Tongue (tissue), 2 donors: ENCODE results near the gene ZNF212. TPM values are rescaled to one million over a fixed set of nuclear protein-coding genes. Genes with fewer than 3 reads are reported as not detected.

Source experiments
- DNase-seq: peaks from one replicate; pipeline ENCODE4 v3.0.0-alpha.2; 2015
- total RNA-seq: library from RNA; depleted of rRNA; stranded (reverse); fragments of >200 nt; gene quantifications from one replicate; pipeline ENCODE4 v1.2.3, GENCODE V29; 2014

Gene ZNF212
- 10.3 TPM for total RNA-seq

DNA sequence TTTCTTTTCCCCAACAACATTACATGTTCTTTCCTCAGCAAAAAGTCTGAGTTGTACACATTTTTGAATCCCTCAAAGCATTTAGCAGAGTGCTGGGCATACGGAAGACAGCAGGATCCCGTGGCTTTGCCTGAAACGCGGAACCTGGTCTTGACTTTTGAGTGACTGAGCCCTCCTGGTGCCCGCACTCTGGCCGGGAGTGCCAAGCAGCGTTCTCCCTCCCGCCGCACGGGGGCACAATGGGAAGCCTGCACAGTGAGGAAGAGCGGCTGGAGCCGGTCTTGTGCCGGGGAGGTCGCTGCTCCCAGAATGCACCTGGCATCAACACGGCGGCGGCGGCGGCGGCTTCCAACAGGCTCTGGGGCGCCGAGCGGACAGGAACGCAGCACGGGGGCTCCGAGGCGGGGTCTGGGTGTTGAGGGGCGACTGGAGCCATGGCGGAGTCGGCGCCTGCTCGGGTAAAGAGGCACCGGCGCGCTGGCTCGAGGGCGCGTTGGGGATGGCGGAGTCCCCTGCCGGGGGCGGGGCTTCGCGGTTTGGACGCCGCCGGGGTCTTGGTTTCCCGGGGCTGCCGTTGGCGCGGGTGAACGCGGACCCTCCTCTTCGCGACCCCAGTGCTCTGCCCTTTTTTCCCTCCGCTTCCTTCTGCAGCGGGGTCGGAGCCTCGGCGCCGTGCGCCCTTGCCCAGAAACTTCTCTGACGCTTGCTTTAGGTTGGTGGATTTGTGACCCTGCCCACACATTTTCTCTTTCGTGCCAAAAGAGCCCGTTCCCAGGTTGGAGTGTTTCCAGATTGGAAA, at the start of gene ZNF212:
TSS of gene ZNF212 (plus strand) at position 307 of the 799 bp plus-strand sequence. CDS start at position 435, 128 bp downstream.
- DNase-seq: peak; percentile 94

DNA sequence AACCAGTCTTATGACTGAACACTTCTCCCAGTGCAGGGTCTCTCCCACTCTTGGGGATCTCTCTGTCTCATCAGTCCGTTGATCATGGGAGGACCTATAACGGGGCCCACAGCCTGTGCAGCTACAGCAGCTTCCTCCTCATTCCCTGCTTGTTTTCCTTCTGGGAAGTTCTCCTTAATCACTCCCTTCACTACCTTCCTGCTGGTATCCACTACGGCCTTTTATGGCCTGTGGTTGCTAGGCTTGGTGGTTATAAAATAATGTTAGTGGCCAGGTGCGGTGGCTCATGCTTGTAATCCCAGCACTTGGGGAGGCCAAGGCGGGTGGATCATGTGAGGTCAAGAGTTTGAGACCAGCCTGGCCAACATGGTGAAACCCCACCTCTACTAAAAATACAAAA, 47.6 kb upstream of the ZNF212 start:
- DNase-seq: no peak

DNA sequence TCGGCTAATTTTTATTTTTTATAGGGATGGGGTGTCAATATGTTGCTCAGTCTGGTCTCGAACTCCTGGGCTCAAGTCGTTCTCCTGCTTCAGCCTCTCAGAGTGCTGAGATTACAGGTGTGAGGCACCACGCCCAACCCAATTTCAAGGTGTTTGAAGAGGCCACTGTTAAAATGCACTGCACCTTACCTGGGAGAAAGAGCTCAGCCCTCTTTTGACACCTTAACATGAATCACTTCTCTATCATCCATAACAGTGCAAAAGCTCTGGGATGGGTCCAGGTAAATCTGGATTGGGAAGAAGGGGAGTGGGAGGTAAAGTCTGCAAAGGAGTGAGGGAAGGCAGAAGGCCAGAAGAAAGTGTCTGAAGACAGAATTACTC, 44.7 kb upstream of the ZNF212 start:
- no peak for DNase-seq

GRCh38 chr7:149195180-149196150, 44.0 kb upstream of the ZNF212 start, which contains the start of gene ZNF282:
TSS of gene ZNF282 (plus strand) at chr7:149195546. CDS start at chr7:149195590, 44 bp downstream.
- DNase-seq: peak; percentile 94

- peak; percentile 18 for DNase-seq
These were observed 43.2 kb upstream of the ZNF212 start for GRCh38 chr7:149196151-149196704.

- no peak for DNase-seq
These were observed 42.7 kb upstream of the ZNF212 start for GRCh38 chr7:149196705-149197171.

- DNase-seq: no peak
These were observed 41.8 kb upstream of the ZNF212 start for GRCh38 chr7:149197675-149198074.

DNA sequence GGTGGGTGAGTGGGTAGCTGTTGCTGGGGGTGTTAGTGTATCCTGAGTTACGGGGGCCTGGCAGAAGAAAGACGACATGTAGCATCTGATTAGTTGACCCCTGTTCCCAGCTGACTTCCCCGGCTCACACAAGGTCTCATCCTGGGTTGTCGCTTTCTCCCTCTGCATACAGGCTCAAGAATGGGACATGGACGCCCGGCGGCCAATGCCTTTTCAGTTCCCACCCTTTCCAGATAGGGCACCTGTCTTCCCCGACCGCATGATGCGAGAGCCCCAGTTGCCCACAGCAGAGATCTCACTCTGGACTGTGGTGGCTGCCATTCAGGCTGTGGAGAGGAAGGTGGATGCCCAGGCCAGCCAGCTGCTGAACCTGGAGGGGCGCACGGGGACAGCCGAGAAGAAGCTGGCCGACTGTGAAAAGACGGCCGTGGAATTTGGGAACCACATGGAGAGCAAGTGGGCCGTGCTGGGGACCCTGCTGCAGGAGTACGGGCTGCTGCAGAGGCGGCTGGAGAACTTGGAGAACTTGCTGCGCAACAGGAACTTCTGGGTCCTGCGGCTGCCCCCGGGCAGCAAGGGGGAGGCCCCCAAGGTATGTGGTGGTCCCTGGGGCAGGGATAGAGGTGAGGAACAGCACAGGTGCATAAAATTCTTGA, 41.2 kb upstream of the ZNF212 start:
- DNase-seq: no peak

DNA sequence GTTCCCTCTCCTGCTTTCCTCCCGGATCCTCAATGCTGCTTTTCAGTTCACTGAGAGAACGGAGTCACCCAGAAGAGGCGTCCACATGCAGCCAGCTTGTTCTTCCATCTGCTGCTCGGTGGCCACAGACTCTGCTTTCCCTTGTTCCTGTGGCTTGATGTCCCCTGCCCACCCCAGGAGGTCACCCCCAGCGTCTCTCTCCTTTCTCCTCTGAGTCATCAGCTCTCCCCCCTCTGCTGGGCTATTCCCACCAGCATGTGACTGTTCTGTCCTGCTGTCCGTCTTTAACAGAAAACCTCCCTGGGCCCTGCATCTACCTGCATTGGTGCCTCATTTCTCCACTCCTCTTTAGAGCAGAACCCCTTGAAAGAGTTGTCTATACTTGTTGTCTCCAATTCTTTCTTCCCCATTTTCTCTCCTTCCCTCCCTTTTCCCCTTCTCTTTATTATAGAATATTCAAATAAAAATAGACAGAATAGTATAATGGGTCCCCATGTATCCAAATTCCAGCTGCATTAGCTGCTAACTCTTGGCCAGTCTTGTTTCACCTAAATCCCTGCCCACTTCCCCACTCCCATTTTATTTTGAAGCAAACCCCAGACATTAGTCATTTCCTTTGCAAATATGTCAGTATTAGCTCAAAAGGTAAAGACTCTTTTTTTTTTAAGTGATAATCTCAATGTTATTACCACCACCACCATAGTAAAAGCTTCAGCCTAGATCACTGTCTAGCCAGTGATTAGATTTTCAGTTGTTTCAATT, 40.0 kb upstream of the ZNF212 start:
- DNase-seq: no peak

- DNase-seq: no peak
These were observed 36.6 kb upstream of the ZNF212 start for GRCh38 chr7:149202831-149203231.

GRCh38 chr7:149205690-149206381, 33.6 kb upstream of the ZNF212 start:
- DNase-seq: peak; percentile 9

- DNase-seq: no peak
These were observed 32.0 kb upstream of the ZNF212 start for GRCh38 chr7:149207324-149208035.

DNA sequence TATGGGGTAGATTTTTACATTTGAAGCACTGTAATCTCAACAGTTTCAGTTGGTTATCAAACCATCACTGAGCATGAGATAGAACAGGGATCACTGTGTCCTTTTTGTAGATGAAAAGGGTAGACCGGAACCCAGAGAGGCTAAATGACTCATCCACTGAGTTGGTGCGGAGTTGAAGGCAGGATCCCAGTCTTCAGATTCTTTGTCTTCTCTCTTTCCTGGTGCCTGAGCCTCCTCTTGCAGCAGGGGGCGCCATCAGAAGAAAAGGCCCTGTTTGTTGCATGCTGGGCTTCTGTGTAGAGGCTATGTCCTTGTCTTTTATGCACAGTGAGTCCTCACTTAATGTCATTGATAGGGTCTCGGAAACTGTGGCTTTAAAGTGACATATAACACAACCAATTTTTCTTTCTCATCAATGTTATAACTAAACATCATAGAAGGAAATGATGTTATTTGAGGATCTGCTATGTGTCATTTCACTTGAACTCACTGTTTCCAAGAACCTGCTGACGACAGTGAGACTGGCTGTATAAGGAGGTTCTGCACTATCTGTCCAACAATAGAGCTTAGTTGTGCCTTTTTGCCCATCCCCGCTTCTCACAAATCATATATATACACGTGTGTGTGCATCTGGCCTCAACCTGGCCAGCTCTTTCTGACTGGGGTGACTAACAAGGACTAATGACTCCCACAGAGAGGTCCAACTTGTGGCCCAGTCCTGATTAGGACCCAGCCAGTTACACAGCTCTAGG, 29.8 kb upstream of the ZNF212 start:
- DNase-seq: peak; percentile 24

DNA sequence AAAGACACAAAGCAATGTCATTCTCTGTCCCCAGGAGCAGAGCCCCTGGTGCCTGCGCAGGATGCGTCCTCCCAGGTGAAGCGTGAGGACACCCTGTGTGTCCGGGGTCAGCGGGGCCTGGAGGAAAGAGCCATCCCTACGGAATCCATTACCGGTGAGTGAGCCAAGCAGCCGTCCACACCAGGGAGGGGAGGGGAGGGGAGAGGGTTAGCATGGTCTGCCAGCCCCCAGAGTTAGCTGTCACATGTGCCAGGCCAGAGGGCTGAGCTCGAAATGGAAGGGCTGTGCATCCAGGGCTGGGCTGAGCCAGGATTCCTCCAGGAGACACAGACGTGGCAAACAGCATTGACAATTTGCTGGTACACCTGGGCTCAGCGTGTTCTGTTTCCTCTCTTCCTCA, 28.9 kb upstream of the ZNF212 start:
- DNase-seq: no peak

DNA sequence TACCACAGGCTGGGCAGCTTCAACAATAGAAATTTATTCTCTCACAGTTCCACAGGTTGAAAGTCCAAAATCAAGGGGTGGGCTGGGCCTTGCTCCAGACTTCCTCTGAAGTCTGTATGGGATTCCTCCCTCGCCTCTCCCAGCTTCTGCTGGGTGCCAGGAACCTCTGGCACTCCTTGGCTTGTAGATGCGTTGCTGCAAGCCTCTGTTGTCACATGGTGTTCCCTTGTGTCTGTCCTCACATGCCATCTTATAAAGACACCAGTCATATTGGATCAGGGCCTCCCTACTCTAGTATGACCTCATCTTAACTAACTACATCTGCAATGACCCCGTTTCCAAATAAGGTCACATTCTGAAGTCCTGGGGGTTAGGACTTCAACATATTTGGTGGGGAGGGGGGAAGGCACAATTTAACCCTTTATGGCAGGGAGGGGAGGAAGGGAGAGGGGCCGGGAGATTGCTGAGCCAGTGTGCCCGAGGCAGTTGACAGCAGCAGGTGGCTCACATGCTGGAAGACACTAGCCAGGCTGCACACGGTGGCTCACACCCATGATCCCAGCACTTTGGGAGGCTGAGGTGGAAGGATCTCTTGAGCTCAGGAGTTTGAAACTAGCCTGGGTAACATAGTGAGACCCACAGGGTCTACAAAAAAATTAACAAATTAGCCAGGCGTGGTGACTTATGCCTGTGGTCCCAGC, 25.3 kb upstream of the ZNF212 start:
- no peak for DNase-seq

DNA sequence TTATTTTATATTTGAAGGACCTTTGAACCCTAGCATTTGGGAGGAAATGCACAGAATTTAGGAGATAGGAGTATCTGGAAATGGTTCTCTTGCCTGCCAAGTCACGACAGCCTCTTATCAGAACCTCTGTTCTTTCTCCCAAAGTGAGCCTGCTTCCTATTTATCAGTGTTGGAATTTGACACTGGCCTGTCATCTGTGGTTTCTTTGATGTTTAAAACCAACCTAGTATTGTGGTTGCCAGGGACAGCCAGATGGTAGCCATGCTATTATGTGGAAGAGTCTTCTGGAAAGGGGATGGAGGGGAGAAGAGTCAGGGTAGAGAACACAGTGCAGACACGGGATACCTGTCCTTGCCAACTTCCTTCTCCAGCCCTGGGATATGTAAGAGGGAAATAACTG, 23.0 kb upstream of the ZNF212 start:
- no peak for DNase-seq

DNA sequence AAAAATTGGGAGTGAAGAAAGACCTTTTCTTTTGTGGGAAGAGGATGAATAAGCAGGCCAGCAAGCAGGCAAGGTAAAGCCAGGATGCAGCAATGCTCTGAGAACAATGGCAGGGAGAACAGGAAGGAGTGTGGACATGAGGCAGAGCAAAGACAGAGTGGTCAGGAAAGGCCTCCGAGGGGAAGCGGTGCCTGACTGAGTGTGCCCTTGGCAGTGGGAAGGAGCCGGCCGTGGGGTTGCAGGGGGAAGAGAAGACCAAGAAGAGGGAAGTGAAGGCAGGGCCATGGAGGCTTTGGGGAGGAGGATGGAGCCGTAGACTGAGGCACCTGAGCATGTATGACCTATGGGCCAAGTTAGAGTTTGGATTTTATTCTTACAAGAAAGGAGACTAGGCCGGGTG, 21.9 kb upstream of the ZNF212 start:
- no peak for DNase-seq
